HG03439 (cell line): ENCODE results near the gene KRT16.
"Not testable (repeated sequence)": the region's sequence is repeated elsewhere in the genome, so short reads cannot be mapped to it uniquely, and the experiment has no call there.

Experiments
- ATAC-seq: cut with Tn5 transposase; IDR thresholded peaks from one replicate; pipeline ENCODE4 v1.9.1; 2021; ENCODE audit warnings: mild to moderate bottlenecking, moderate library complexity; ENCODE audit not compliant: unreplicated experiment

The KRT16 gene

GRCh38 chr17:41617698-41618097, 5.1 kb upstream of the KRT16 start:
- no peak for ATAC-seq

DNA sequence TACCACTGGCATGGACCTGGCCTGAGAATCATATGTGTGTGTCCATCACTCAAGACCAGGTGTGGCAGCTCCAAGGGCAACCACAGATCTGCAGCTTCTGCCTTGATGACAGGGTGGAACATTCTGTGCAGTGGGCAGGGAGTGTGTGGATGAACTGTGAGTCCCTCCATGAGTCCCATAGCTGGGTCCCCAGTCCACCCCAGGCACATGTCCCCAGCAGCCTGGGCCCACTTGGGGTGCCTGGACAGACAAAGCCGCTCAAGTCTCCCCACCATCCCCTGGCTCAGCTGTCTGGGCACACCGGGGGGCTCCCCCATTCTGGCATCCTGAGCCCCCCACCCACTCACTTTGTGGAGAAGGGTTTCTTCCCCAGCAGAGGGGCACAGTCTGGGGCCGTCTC, 4.6 kb upstream of the KRT16 start:
- no peak for ATAC-seq

DNA sequence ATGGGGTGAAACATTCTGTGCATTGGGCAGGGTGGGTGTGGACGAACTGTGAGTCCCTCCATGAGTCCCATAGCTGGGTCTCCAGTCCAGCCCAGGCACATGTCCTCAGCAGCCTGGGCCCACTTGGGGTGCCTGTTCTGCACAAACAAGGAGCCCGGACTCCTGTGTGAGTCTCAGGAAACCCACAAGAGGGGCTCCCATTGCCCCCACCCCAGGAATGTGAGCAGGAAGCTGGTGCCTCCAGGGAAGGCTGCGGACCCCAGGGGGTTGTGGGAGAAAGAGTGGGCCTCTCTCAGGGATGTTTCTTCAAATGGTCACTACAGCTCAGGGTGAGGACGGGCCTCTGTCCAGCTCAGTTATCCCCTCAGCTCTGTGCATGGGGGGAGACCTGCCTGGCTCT, 3.9 kb upstream of the KRT16 start:
- not testable (repeated sequence) for ATAC-seq

- ATAC-seq = no peak
Observed at GRCh38 chr17:41615454-41615853, 2.9 kb upstream of the KRT16 start.

- ATAC-seq = not testable (repeated sequence)
Observed at GRCh38 chr17:41614767-41615166, 2.2 kb upstream of the KRT16 start.

DNA sequence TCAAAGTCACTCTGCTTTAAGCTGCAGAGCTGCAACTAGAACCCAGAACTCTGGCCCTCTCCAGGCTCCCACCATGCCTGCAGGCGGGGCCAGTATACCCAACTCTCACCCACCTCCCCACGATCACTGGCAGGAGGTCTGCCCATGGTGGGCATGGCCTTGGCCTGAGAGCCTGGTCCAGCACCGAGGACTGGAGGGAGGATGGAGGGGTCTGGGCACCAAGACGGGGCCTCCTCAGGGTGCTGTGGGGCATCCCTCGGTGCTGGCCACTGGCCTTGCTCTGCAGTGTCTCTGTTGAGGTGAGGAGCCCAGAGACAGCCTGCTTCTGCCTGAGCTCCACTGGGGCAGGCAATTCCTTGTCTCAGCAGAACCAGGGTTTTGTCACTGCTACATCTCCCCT, 1.5 kb upstream of the KRT16 start:
- ATAC-seq = no peak

GRCh38 chr17:41613277-41614082, 913 bp upstream of the KRT16 start:
- ATAC-seq = no peak

- ATAC-seq = no peak
Observed at GRCh38 chr17:41610965-41611640, 1.5 kb downstream of the KRT16 start.

DNA sequence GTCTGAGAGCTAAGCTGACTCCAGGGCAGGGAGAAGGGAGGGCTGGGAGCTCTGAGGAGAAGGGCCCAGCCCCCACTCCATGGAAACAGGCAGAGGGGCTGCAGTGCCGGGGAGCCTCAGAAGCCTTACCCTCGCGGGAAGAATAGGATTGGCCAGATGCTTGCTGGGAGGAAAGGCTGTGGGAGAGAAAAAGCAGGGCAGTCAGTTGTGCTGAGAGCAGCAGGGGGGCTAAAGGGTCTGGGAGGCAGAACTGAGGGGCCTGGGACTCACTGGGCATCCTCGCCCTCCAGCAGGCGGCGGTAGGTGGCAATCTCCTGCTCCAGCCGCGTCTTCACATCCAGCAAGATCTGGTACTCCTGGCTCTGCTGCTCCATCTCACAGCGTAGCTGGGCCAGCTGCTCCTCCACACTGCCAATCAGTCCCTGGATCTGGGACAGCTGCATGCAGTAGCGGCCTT, 2.5 kb downstream of the KRT16 start:
- not testable (repeated sequence) for ATAC-seq

- ATAC-seq = not testable (repeated sequence)
Observed at GRCh38 chr17:41606930-41607329, 5.6 kb downstream of the KRT16 start.

DNA sequence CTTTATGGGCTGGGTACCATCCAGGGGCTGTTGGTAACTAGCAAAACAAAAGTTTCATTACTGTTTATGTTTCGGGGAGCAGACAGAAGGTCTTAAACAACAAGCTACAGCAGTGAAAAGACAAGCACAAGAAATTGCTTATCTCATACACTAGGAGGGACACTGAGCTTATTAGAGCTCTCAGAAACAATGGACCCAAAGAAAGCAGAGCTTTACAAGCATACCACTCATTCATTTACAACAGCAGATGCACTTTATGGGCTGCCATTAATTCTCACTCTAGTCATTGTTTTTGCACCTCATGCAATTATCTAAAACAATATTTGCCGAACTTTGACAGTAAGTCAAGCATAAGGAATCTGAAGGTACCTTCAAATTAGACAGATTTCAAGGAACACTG, 10.0 kb downstream of the KRT16 start:
- no peak for ATAC-seq

DNA sequence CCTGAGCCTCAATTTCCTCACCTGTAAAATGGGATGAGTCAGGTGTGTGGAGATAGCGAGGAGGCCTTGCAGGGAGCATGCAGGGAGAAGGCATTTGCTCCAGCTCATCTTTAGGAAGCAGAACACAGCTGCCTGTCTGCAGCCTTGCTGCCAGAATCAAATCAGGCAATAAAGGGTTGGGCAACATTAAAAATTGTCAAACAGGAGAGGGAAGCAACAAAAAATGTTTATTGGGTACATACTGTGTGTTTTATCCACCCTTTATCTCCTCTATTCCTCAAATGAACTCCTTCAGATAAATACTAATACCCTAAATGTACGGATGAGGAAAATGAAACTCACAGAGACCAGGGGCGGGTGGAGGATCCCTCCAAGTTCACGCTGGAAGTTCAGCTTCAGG, 12.2 kb downstream of the KRT16 start:
- ATAC-seq = no peak

- ATAC-seq = no peak
Observed at GRCh38 chr17:41599680-41600079, 12.9 kb downstream of the KRT16 start.

DNA sequence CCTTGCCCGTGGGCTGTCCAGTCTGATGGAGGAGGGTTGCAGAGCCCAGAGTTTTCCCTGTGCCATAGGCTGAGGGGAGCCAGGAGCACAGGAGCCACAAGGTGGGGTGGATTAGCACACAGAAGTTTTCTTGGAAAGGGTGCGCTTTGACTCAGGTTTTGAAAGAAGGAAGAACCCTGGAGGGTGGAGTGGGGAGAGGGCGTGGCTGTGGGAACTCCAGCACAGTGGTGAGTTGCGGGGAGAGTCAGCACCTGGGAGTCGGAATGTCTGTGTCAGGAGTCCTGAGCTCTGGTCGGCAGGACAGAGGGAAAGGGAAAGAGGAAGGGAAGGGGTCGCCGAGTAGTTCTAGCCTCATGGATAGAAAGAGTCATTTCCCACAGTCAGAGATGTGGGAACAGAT, 17.0 kb downstream of the KRT16 start:
- ATAC-seq = no peak

GRCh38 chr17:41594363-41594915, 18.1 kb downstream of the KRT16 start:
- ATAC-seq = no peak

- ATAC-seq = no peak
Observed at GRCh38 chr17:41593306-41593981, 19.1 kb downstream of the KRT16 start.

DNA sequence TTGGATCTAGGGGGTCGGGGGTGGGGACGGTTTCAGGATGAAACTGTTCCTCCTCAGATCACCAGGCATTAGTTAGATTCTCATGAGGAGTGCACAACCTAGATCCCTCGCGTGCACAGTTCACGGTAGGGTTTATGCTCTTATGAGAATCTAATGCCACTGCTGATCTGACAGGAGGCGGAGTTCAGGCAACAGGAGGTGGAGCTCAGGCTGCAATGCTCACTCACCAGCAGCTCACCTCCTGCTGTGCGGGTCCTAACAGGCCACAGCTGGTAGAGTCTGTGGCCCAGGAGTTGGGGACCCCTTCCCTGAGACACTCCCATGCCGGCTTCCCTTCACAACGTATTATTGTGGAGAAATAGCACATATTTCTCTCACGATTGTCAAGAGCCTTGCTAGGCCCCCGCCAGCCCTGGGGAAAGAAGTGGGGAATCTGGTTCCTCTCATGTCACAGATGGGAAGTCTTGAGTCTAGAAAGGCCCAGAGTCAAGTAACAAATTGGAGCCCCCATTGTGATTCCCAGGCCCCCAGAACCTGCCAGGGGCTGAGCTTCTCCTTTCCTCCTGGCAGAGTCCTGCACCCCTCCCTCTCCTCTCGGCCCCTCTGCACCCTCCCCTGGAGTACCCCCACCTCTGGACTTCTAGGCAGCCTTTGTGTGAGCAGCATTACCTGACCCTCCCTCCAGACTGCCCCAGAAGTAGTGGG, 19.8 kb downstream of the KRT16 start:
- no peak for ATAC-seq

GRCh38 chr17:41589301-41589700, 23.3 kb downstream of the KRT16 start:
- no peak for ATAC-seq

DNA sequence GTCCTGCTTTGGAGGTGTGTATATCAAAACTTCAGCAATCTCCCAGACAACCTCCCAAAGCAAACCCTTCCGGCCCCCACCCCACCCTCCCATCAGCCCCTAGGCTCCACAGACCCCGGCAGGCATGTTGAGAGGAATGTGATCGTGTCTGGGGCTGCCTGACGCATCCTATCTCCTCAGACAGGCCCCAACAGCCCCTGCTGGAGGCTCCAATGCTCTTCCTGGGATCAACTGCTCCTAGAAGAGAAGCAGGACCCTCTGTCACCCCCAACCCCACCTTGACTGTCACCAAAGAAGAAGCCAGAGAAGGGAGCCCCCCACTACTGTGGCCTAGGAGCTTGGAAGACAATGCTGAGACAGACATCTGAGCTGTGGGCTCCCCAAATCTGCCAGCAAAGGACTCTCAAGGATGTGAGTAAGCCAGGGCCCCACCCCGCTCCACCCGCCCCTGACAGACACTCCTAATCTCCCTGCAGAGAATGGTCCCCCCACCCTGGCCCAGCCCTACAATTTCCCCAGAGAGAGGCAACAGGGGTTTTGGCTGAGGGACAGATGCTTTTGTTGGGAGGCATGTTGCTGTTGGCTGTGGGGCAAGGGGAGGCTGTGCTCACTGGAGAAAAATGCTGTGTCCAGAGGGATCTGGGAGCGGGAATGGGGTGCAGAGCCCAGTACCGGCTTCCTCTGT, 24.3 kb downstream of the KRT16 start:
- no peak for ATAC-seq

GRCh38 chr17:41586863-41587495, 25.6 kb downstream of the KRT16 start, which contains the start of gene KRT14:
Gene KRT14, minus strand, starts transcription at chr17:41586895. Its CDS starts 61 bp downstream, at chr17:41586834.
- no peak for ATAC-seq
